ENCODE measurements around the gene MCTS1. TPM values are rescaled to one million over a fixed set of nuclear protein-coding genes. Genes with fewer than 3 reads are reported as not detected.
"Not testable (repeated sequence)": the region's sequence is repeated elsewhere in the genome, so short reads cannot be mapped to it uniquely, and the experiment has no call there.

The MCTS1 gene
- total and polyA plus RNA-seq, 4 donors, result 26.7 to 43.2 (median 30.2) TPM

GRCh38 chrX:120652256-120652655 is 48.4 kb downstream of the MCTS1 start:
- H3K4me1 ChIP-seq (ENCODE audit: control insufficient read depth in 1 of 2, insufficient read depth in 2 of 2, low read length in 2 of 2); H3K27ac ChIP-seq (ENCODE audit: low read depth in 1 of 2, low read length in 2 of 2); H3K36me3 ChIP-seq (ENCODE audit: control insufficient read depth in 1 of 2, insufficient read depth in 2 of 2, low read length in 1 of 2); DNase-seq; H3K9me3 ChIP-seq (ENCODE audit: control insufficient read depth, low read length); ATAC-seq (ENCODE audit: low FRiP score); H3K27me3 ChIP-seq (ENCODE audit: control insufficient read depth in 1 of 2, insufficient read depth in 2 of 2, low read length in 1 of 2); H3K4me3 ChIP-seq (ENCODE audit: low read length in 2 of 2); intact Hi-C loops (cut with DNase I): not testable (repeated sequence)
- 67 to 83% methylated on average over 1 of the region's 1 CpG for WGBS, 2 donors

- no peak for DNase-seq
- Histone ChIP-seq H3K27me3 (ENCODE audit: control insufficient read depth in 1 of 2, insufficient read depth in 2 of 2, low read length in 1 of 2) (no peaks in the 10 kb centered on the region), H3K4me3 (ENCODE audit: low read length in 2 of 2) (no peak overlapping the region), H3K27ac (ENCODE audit: low read depth in 1 of 2, low read length in 2 of 2) (no peak overlapping the region), H3K9me3 (ENCODE audit: control insufficient read depth, low read length) (no peaks in the 10 kb centered on the region), H3K36me3 (ENCODE audit: control insufficient read depth in 1 of 2, insufficient read depth in 2 of 2, low read length in 1 of 2) (no peaks in the 10 kb centered on the region), H3K4me1 (ENCODE audit: control insufficient read depth in 1 of 2, insufficient read depth in 2 of 2, low read length in 2 of 2) (no peaks in the 10 kb centered on the region)
- intact Hi-C loops (cut with DNase I), result no loop called here
- no peak for ATAC-seq (ENCODE audit: low FRiP score)
- WGBS, 2 donors, result 22 to 54% methylated on average over 3 of the region's 3 CpGs
Observed at GRCh38 chrX:120653000-120653399, 49.1 kb downstream of the MCTS1 start.

- Histone ChIP-seq H3K36me3 (ENCODE audit: control insufficient read depth in 1 of 2, insufficient read depth in 2 of 2, low read length in 1 of 2) (no peaks in the 10 kb centered on the region), H3K9me3 (ENCODE audit: control insufficient read depth, low read length) (no peaks in the 10 kb centered on the region), H3K4me1 (ENCODE audit: control insufficient read depth in 1 of 2, insufficient read depth in 2 of 2, low read length in 2 of 2) (no peaks in the 10 kb centered on the region), H3K27ac (ENCODE audit: low read depth in 1 of 2, low read length in 2 of 2) (no peak overlapping the region), H3K27me3 (ENCODE audit: control insufficient read depth in 1 of 2, insufficient read depth in 2 of 2, low read length in 1 of 2) (no peaks in the 10 kb centered on the region), H3K4me3 (ENCODE audit: low read length in 2 of 2) (no peak overlapping the region)
- DNase-seq, result no peak
- intact Hi-C loops (cut with DNase I), result no loop called here
- 48 to 68% methylated on average over 6 of the region's 6 CpGs for WGBS, 2 donors
- no peak for ATAC-seq (ENCODE audit: low FRiP score)
Observed at GRCh38 chrX:120660637-120661036, 56.7 kb downstream of the MCTS1 start.

Other genes starting within 250 kb of the MCTS1 start
- not detected for gene ATP1B4, start 242.0 kb upstream of the MCTS1 start, total RNA-seq
- gene ATP1B4, start 242.0 kb upstream of the MCTS1 start, polyA plus RNA-seq, result not detected
- gene LAMP2, start 134.8 kb upstream of the MCTS1 start, total RNA-seq, result 100 to 1,000 TPM in 1 of 2 donors, 10 to 100 TPM in 1; 71.8 to 101 TPM
- 10 to 100 TPM; 35.8 to 40.8 TPM for gene LAMP2, start 134.8 kb upstream of the MCTS1 start, polyA plus RNA-seq
- gene CUL4B, start 43.1 kb upstream of the MCTS1 start, total RNA-seq, result 10 to 100 TPM; 47.3 to 48.2 TPM
- 10 to 100 TPM; 22.4 to 53.5 TPM for gene CUL4B, start 43.1 kb upstream of the MCTS1 start, polyA plus RNA-seq
- gene C1GALT1C1, start 26.0 kb downstream of the MCTS1 start, total RNA-seq, result 10 to 100 TPM; 19.0 to 21.6 TPM
- 10 to 100 TPM; 27.3 to 29.5 TPM for gene C1GALT1C1, start 26.0 kb downstream of the MCTS1 start, polyA plus RNA-seq